ENCODE results near the gene MBNL2. TPM values are rescaled to one million over a fixed set of nuclear protein-coding genes. Genes with fewer than 3 reads are reported as not detected.

MBNL2 gene
- total RNA-seq, 1 experiment from 2014 or later = 74.3 TPM

- Mint-ChIP-seq H3K36me3 (ENCODE audit: insufficient read depth, unreplicated experiment) (no peaks in the 10 kb centered on the region), H3K4me1 (ENCODE audit: insufficient read depth, unreplicated experiment) (no peaks in the 10 kb centered on the region), H3K27ac (ENCODE audit: low read depth, unreplicated experiment) (no peak overlapping the region), H3K4me3 (ENCODE audit: unreplicated experiment) (no peak overlapping the region), H3K9me3 (ENCODE audit: unreplicated experiment) (no peaks in the 10 kb centered on the region), H3K27me3 (ENCODE audit: insufficient read depth, unreplicated experiment) (no peaks in the 10 kb centered on the region)
- BruUV-seq (replicated peaks) = no TSS peak
- TF ChIP-seq, protein P1, sequence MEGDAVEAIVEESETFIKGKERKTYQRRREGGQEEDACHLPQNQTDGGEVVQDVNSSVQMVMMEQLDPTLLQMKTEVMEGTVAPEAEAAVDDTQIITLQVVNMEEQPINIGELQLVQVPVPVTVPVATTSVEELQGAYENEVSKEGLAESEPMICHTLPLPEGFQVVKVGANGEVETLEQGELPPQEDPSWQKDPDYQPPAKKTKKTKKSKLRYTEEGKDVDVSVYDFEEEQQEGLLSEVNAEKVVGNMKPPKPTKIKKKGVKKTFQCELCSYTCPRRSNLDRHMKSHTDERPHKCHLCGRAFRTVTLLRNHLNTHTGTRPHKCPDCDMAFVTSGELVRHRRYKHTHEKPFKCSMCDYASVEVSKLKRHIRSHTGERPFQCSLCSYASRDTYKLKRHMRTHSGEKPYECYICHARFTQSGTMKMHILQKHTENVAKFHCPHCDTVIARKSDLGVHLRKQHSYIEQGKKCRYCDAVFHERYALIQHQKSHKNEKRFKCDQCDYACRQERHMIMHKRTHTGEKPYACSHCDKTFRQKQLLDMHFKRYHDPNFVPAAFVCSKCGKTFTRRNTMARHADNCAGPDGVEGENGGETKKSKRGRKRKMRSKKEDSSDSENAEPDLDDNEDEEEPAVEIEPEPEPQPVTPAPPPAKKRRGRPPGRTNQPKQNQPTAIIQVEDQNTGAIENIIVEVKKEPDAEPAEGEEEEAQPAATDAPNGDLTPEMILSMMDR (IDR thresholded peaks at IDR 0.05; ENCODE audit: unreplicated experiment) = no peak
- intact Hi-C loops (cut with micrococcal nuclease) = no loop called here
- ChIA-PET CTCF (interaction anchor here (0.6 to 0.8 kb wide), 2 partner anchors 13 to 197 kb away, joined by 3 read pairs; no protein-coding TSS in a partner anchor), POLR2A (no interaction called here)
- DNase-seq (ENCODE audit: unreplicated experiment) = no peak
Observed at GRCh38 chr13:97339019-97339987, 117.2 kb downstream of the MBNL2 start.

DNA sequence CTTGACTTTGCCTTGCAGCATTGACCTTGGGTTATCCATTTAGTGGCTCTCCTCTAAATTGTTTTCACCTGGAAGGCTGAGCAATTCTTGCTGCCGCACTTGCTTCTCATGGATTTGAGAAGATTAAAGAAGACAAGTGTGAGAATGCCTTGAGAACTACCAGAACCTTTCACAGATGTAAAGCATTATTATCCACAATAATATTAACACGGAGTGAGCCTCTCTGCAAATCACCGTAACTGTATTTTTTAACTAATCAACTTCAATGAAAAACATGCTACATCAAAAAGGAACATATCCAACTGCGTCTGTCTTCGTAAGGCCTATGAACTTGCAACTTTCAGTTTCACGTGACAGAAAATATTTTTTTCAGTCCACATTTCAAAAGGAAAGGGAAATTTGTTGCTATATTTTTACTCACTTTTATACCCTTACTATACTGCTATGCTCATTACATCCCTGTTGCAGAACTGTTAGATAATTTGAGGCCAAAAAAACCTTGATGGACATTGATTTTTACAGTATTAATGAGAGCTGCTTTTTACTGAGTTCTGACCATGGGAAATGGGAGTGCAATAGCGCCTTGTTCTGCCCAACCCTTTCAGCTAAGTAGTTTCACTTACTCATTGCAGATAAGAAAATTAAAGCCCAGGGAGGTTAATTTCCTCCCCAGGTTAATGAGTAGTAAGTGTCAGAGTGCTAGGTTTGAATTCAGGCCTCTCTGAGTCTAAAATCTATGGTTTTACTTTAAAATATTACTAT, 118.0 kb downstream of the MBNL2 start:
- POLR2A ChIA-PET = interaction anchor here (7.0 kb wide), 1 partner anchor 117 kb away, joined by 107 read pairs; the partner anchor contains the start of gene MBNL2
- no peaks in the 10 kb centered on the region for H3K36me3 Mint-ChIP-seq (ENCODE audit: insufficient read depth, unreplicated experiment)
- CTCF ChIA-PET = interaction anchor here (0.6 to 6.8 kb wide), 5 partner anchors 106 to 228 kb away, joined by 3 to 175 read pairs (median 6); partner anchors contain the start of gene MBNL2
- DNase-seq (ENCODE audit: unreplicated experiment) = no peak
- H3K4me1 Mint-ChIP-seq (ENCODE audit: insufficient read depth, unreplicated experiment) = no peaks in the 10 kb centered on the region
- no TSS peak for BruUV-seq (replicated peaks)
- intact Hi-C loops (cut with micrococcal nuclease) = loop anchor here (5.0 kb wide), 2 partner anchors 308 to 323 kb away; no protein-coding TSS in a partner anchor
- H3K27me3 Mint-ChIP-seq (ENCODE audit: insufficient read depth, unreplicated experiment) = no peaks in the 10 kb centered on the region
- no peak overlapping the region for H3K4me3 Mint-ChIP-seq (ENCODE audit: unreplicated experiment)
- H3K27ac Mint-ChIP-seq (ENCODE audit: low read depth, unreplicated experiment) = no peak overlapping the region
- no peaks in the 10 kb centered on the region for H3K9me3 Mint-ChIP-seq (ENCODE audit: unreplicated experiment)
- TF ChIP-seq, protein P1 (IDR thresholded peaks at IDR 0.05; ENCODE audit: unreplicated experiment) = no peak

DNA sequence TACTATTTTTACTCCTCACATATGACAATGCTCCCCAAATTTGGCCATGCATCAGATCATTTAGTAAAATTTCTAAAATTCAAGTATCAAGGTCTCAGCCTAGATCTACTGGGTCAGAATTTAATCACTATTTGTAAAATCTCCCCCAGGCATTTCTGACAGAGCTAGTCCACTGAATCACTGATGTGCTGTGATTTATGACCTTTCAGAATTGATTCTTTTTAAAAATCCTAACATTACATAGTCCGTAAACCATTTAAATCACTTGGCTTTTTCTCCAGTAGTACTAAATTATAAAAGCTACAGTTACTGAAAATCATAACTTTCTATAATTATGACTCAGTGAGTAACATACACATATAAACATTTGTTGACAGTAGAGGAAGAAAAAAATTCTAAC, 119.0 kb downstream of the MBNL2 start:
- H3K4me3 Mint-ChIP-seq (ENCODE audit: unreplicated experiment) = no peak overlapping the region
- H3K27ac Mint-ChIP-seq (ENCODE audit: low read depth, unreplicated experiment) = no peak overlapping the region
- POLR2A ChIA-PET = interaction anchor here (7.0 kb wide), 1 partner anchor 118 kb away, joined by 107 read pairs; the partner anchor contains the start of gene MBNL2
- DNase-seq (ENCODE audit: unreplicated experiment) = no peak
- intact Hi-C loops (cut with micrococcal nuclease) = loop anchor here (5.0 kb wide), 2 partner anchors 309 to 324 kb away; no protein-coding TSS in a partner anchor
- TF ChIP-seq, protein P1 (IDR thresholded peaks at IDR 0.05; ENCODE audit: unreplicated experiment) = no peak
- no TSS peak for BruUV-seq (replicated peaks)
- H3K9me3 Mint-ChIP-seq (ENCODE audit: unreplicated experiment) = no peaks in the 10 kb centered on the region
- no peaks in the 10 kb centered on the region for H3K27me3 Mint-ChIP-seq (ENCODE audit: insufficient read depth, unreplicated experiment)
- no peaks in the 10 kb centered on the region for H3K4me1 Mint-ChIP-seq (ENCODE audit: insufficient read depth, unreplicated experiment)
- CTCF ChIA-PET = interaction anchor here (1.0 to 6.8 kb wide), 3 partner anchors 118 to 229 kb away, joined by 6 to 175 read pairs (median 40); partner anchors contain the start of gene MBNL2
- peaks cover 6% of the 10 kb centered on the region for H3K36me3 Mint-ChIP-seq (ENCODE audit: insufficient read depth, unreplicated experiment)

All from MCF 10A (cell line).